ENCODE measurements around the gene ABCC4.

DNA sequence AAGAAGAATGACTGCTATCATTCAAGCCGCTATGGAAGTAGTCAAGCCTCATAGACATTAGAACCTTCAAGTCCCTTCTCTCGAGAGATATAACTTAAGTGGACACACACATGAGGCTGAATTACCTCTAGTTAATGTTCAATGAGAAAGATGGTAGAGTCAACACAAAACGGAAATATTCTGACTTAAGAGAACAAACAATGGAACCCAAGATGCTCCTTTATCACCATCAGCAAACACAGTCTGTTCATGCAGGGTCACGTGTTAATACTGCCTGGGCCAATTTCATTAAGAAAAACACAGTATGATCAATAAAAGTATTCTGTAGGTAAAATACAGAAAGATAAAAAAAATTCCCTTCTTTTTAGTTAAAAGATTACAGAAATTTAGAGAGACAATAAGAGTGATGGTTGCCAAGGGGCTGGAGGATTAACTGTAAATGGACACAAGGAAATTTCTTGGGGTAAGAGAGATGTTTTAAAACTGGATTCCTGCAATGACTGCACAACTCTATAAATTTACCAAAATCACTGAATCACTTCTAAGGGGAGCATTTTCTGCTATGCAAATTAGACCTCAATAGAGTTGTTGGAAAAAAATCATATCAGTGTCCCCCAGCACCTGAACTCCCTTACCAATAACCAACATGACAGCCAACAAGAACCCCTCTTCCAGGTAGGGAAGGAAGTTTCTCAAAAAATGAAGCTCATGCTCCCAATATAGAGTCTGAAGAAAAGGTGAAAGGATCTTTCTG, 256.6 kb downstream of the ABCC4 start:
- TF ChIP-seq, protein P1, sequence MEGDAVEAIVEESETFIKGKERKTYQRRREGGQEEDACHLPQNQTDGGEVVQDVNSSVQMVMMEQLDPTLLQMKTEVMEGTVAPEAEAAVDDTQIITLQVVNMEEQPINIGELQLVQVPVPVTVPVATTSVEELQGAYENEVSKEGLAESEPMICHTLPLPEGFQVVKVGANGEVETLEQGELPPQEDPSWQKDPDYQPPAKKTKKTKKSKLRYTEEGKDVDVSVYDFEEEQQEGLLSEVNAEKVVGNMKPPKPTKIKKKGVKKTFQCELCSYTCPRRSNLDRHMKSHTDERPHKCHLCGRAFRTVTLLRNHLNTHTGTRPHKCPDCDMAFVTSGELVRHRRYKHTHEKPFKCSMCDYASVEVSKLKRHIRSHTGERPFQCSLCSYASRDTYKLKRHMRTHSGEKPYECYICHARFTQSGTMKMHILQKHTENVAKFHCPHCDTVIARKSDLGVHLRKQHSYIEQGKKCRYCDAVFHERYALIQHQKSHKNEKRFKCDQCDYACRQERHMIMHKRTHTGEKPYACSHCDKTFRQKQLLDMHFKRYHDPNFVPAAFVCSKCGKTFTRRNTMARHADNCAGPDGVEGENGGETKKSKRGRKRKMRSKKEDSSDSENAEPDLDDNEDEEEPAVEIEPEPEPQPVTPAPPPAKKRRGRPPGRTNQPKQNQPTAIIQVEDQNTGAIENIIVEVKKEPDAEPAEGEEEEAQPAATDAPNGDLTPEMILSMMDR (IDR thresholded peaks at IDR 0.05; ENCODE audit: poor library complexity, severe bottlenecking), result no peak
- TF ChIP-seq EZH2 (IDR thresholded peaks at IDR 0.05; ENCODE audit: borderline replicate concordance, insufficient read depth, low read length, poor library complexity, severe bottlenecking) (no peak), EP300 (conservative IDR thresholded peaks at IDR 0.05; ENCODE audit: poor library complexity, severe bottlenecking) (no peak), MXI1 (conservative IDR thresholded peaks at IDR 0.05; ENCODE audit: poor library complexity, severe bottlenecking) (no peak)
- TF ChIP-seq, protein P2, sequence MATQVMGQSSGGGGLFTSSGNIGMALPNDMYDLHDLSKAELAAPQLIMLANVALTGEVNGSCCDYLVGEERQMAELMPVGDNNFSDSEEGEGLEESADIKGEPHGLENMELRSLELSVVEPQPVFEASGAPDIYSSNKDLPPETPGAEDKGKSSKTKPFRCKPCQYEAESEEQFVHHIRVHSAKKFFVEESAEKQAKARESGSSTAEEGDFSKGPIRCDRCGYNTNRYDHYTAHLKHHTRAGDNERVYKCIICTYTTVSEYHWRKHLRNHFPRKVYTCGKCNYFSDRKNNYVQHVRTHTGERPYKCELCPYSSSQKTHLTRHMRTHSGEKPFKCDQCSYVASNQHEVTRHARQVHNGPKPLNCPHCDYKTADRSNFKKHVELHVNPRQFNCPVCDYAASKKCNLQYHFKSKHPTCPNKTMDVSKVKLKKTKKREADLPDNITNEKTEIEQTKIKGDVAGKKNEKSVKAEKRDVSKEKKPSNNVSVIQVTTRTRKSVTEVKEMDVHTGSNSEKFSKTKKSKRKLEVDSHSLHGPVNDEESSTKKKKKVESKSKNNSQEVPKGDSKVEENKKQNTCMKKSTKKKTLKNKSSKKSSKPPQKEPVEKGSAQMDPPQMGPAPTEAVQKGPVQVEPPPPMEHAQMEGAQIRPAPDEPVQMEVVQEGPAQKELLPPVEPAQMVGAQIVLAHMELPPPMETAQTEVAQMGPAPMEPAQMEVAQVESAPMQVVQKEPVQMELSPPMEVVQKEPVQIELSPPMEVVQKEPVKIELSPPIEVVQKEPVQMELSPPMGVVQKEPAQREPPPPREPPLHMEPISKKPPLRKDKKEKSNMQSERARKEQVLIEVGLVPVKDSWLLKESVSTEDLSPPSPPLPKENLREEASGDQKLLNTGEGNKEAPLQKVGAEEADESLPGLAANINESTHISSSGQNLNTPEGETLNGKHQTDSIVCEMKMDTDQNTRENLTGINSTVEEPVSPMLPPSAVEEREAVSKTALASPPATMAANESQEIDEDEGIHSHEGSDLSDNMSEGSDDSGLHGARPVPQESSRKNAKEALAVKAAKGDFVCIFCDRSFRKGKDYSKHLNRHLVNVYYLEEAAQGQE (IDR thresholded peaks at IDR 0.05; ENCODE audit: borderline replicate concordance), result no peak

All from neural cell (in vitro differentiated cells).